GM18858 (cell line): ENCODE measurements around the gene ABHD3.
A peak's percentile ranks its signal among the peaks of the same experiment; 100 is the strongest.
"Not testable (repeated sequence)": the region's sequence is repeated elsewhere in the genome, so short reads cannot be mapped to it uniquely, and the experiment has no call there.

ENCODE experiments used
- ATAC-seq: cut with Tn5 transposase; IDR thresholded peaks from one replicate; pipeline ENCODE4 v1.9.1; 2021; ENCODE audit not compliant: unreplicated experiment

ABHD3 gene

DNA sequence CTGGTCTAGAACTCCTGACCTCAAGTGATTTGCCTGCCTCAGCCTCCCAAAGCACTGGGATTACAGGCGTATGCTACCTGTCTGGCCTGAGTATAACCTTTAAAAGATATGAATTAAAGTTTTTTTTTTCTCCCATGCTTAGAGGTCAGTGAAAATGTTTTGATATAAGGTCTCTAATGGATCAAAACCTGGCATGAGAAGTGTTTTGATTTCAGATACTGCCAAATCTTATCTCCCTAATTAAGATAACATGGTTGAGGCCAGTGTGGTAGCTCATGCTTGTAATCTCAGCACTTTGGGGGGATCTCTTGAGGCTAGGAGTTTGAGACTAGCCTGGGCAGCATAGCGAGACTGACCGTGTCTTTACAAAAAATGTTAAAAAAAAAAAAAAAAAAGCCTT lies 51.2 kb downstream of the ABHD3 start:
- no peak for ATAC-seq

DNA sequence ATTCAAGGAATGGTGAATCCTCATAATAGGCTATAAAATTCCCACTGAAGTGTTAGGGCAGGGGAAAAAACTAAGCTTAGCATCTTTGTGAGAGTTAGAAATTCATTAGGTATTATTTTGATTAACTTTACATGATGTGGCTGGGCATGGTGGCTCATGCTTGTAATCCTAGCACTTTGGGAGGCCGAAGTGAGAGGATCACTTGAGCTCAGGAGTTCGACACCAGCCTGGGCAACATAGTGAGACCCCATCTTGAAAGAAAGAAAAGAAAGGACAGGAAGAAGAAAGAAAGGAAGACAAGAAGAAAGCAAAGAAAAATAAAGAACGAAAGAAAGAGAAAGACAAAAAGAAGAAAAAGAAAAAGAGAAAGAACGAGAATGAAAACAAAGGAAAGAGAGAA lies 52.5 kb downstream of the ABHD3 start:
- ATAC-seq, result no peak

DNA sequence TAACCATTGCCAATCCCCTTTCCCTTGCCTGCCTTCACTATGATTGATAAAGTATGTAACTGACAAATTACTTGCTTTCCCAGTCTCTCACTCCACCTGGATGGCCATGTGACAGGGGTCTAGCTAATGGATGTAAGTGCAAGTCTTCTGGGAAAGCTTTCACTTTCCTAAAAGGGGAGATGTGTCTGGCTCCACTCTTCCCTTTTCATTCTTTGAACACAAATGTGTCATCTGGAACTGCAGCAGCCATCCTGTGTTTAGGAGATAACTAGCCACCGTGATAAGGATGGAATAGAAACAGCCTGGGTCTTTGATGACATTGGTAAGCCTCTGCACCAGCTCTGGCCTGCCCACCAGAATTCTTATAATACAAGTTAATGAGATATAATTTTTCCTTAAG lies 54.3 kb downstream of the ABHD3 start:
- ATAC-seq, result no peak

DNA sequence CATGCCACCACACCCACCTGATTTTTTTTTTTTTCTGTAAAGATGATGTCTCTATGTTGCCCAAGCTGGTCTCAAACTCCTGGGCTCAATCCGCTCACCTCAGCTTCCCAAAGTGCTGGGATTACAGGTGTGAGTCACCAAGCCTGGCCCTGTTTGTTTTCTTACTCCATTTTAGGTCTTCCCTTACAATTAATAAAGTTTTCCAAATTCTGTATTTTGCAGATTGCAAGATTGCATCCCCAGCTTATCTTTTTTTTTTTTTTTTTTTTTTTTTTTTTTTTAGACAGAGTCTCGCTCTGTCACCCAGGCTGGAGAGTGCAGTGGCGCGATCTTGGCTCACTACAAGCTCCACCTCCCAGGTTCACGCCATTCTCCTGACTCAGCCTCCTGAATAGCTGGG lies 64.2 kb downstream of the ABHD3 start:
- not testable (repeated sequence) for ATAC-seq

DNA sequence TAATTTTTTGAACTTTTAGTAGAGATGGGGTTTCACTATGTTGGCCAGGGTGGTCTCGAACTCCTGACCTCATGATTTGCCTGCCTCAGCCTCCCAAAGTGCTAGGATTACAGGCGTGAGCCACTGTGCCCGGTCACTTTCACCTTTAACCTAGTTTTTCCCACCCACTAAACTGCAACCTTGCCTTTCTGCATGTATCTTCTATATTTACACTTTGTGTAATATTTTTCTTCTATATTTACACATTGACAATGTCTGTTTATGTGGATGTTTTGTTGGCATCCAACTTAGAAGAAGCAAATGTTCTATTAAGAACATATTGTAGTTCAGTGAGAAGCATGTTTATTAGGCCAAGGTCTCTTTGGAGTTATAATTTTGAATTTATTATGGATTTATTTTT lies 65.8 kb downstream of the ABHD3 start:
- no peak for ATAC-seq

DNA sequence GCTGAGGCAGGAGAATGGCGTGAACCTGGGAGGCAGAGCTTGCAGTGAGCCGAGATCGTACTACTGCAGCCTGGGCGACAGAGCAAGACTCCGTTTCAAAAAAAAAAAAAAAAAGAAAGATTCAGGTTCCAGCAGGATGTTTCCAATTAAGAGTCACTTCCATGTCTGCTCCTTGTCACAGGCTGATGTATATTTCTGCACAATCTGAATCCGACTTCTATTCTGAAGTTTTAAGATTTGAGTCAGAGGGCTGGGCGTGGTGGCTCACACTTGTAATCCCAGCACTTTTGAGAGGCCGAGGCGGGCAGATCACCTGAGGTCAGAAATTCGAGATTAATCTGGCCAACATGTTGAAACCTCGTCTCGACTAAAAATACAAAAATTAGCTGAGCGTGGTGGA lies 67.8 kb downstream of the ABHD3 start:
- no peak for ATAC-seq

DNA sequence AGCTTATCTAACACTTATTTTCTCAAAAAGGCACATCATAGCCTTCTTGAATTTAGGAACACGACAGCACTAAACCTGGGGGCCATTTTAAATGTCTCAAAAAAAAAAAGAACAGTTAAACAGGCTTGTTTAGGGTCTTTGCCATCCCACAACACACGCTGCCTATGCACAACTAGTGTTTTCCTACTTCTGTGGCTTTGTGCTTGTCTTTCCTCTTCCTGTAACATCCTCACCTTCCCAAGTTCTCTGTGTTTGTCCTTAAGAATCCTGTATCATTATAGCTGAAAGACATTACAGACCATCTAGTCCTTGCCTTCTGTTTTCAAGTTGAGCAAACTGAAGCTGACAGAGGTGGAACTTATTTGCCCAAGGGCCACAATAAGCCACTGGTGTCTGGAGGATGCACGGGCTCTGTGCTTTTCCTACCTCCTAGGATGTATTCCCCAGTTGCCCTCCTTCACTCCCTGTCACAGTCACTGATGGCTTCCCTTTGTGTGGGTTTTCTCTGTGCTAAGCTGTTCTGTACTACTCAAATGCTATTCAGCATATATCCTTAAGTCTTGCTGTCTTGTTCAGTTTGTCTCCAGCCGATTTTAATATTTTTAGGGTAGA lies 69.9 kb downstream of the ABHD3 start:
- ATAC-seq, result no peak

DNA sequence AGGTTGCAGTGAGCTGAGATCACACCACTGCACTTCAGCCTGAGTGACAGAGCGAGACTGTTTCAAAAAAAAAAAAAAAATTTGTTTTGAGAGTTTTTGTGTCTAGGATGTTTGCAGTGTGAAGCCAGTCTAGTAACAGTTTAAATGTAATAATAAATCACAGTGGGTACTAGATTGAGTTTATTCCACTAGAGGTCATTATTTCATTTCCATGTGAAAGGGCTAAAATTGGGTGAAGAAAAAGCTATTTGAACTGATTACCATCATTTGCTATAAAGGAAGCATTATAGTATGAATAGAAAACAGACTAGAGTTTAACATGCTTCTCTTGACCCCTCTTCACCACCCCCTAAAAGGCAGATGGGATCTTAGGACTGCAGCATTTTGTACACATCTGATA lies 72.2 kb downstream of the ABHD3 start:
- ATAC-seq, result no peak

DNA sequence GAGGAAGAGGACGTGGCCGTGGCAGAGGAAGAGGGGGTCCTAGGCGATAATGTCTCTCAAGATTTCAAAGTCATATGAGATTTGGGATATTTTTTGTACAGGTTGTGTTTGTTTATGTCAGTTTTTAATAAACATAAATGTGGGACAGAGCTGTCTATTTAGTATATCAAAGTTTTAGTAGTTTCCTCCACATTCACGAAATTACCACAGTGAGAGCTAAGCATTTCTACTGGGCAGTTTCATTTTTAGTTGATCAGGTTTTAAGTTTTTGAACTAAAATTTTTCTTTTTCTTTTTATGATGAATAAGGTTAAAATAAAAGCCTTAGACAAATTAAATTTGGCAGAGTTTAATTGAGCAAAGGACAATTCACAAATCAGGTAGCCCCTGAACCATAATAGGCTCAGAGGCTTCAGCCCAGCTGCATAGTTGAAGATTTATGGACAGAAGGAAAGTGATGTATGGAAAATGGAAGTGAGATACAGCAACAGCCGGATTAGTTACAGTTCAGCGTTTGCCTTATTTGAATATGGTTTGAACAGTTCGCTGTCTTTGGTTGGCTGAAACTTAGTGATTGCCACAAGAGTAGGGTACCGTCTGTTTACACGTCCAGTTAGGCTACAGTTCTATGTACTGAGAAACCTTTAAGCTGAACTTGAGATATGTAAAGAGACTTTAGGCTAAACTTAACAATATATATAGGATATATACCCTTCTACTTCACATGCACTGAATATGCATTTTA lies 75.3 kb downstream of the ABHD3 start:
- peak; percentile 89 for ATAC-seq

DNA sequence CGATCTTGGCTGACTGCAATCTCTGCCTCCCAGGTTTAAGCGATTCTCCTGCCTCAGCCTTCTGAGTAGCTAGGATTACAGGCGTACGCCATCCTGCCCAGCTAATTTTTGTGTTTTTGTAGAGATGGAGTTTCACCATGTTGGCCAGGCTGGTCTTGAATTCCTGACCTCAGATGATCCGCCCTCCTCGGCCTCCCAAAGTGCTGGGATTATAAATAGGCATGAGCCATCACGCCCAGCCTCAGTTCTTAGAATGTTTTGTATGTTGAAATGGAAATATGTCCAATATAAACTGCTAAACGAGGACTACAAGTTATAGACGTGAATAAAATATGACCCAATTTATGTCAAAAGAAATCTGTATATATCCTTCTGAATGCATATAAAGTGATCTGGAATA lies 82.9 kb downstream of the ABHD3 start:
- not testable (repeated sequence) for ATAC-seq

DNA sequence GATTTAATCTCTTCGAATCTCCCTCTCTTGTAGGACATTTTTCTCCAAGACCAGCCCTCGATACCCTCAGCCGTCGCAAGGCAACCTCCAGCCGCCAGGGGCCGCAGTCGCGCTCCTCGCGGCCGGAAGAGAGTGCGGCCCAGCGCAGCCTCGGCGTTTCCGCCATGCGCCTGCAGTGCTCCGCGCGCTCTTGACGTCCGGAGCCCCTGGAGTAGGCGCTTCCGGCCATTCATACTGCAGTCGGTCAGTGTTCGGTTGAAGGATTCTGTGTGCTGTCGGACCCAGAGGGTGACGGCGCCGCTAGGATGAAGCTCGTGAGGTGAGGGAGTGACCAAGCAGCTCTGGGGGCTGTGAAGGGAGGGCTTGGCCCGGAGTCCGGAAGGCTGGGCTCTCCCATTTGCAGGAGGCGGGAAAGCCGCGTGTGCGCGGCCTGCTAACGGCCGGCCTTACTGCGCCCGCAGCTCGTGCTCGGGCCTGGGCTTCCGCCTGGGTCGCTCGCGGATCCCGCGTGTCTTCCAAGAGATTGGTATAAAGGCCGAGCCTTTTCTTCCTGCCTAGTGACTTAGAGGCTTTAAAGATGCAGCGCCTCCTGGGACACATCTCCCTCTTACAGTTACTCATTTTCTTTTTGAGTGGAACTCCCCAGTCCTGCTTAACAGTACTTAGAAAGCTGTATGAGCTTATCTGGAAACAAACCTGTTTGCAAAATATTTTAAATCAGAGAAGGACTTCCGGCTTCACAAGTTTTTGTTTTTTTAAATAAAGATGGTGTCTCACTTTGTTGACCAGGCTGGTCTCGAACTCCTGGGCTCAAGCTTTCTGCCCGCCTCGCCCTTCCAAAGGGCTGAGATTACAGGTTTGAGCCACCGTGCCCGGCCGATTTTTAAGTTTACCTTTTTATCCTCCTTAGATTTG lies 92.2 kb downstream of the ABHD3 start, which contains the start of gene SNRPD1:
Gene SNRPD1, plus strand, starts transcription at position 190 of the 915 bp plus-strand sequence. Its CDS starts 116 bp downstream, at position 306.
- ATAC-seq, result peak; percentile 96

DNA sequence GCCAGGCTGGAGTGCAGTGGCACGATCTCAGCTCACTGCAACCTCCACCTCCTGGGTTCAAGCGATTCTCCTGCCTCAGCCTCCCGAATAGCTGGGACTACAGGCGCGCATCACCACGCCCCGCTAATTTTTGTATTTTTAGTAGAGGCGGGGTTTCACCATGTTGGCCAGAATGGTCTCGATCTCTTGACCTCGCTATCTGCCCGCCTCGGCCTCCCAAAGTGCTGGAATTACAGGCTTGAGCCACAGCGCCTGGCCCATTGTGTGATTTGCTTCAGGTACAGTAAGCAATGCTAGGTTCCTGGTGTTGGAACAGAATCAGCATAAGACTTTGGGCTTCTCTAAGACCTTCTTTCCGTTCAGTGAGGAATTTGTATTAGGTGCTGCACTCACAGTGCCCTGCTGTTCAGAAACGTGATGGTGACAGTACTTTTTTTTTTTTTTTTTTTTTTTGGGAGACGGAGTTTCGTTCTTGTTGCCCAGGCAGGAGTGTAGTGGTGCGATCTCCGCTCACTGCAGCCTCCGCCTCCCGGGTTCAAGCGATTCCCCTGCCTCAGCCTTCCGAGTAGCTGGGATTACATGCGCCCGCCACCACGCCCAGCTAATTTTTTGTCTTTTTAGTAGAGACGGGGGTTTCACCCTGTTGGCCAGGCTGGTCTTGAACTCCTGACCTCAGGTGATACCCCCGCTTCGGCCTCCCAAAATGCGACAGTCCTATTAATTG lies 93.0 kb downstream of the ABHD3 start:
- ATAC-seq, result not testable (repeated sequence)

DNA sequence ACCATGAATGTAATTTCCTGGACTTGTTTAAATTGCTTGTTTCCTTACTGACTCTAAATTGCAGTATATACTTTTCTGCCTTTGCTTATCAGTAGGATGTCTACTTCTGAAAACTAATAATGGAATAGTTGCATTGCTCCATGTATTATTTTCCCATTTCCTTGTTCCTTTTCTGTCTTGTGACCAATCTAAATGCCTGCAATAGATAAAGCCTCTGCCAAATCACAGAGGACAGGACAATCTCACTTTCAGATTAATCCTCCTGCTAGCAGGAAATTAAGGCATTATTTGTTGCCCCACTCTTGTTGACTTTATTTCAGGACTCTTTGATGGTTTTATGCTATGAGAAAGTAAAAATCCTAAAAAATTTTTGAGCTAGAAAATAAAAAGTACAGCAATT lies 99.4 kb downstream of the ABHD3 start:
- ATAC-seq, result no peak

DNA sequence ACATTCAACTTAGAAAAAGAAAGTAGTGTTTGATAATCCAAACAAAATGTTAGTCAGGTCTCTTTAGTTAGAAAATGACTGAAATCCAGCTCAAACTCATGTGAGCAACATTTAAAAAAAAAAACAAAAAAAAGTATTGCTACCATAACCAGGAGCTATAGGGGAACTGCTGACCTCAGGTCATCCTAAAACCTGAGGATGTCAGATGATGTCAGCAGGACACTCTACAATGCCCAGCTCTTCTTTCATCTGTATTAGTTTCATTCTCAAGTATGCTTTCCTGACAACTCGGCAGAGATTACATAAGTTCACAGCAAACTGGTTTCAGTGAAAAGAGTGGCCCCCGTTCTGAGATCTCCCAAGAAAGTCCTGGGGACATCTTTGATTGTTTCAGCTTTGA lies 99.9 kb downstream of the ABHD3 start:
- no peak for ATAC-seq

DNA sequence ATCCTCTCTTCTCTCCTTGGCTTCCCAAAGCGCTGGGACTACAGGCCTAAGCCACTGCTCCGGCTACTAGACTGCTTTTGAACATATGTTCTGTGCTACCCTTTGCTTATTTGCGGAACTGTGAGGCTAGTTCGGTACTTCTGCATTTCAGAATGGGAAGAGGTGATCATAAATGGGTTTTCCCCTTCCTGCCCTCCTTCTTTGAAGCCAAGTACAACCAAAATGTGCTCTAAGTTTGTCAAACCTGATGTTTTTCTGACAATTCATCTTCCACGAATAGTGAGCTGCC lies 102.3 kb downstream of the ABHD3 start:
- no peak for ATAC-seq
